Astrocyte of the spinal cord (primary cell): ENCODE measurements around the gene SNX20.
A peak's percentile ranks its signal among the peaks of the same experiment; 100 is the strongest.

Experiments
- DNase-seq: peaks from one replicate; pipeline ENCODE4 v3.0.0; 2011; ENCODE audit warnings: low read depth, low spot score
- H3K4me3 ChIP-seq: 2 replicates; pipeline ENCODE4 v1.5.1; 2011; ENCODE audit warnings: low read depth, mild to moderate bottlenecking, low read length, moderate library complexity
- CTCF ChIP-seq: IDR thresholded peaks from 2 replicates; pipeline ENCODE4 v1.5.1; 2012; ENCODE audit warnings: low read depth, mild to moderate bottlenecking, low read length, inconsistent platforms
- in situ Hi-C: cut with HindIII; loops from 2 replicates; pipeline ENCODE4 v1.10.0; 2017; ENCODE audit warnings: low sequenced_read_pairs

The SNX20 gene

GRCh38 chr16:50669741-50670140 lies 11.4 kb downstream of the SNX20 start:
- TF ChIP-seq CTCF = no peak
- in situ Hi-C loops = no loop called here
- no peak for DNase-seq
- H3K4me3 ChIP-seq = no peak overlapping the region

- no peak for TF ChIP-seq CTCF
- no peak for DNase-seq
- in situ Hi-C loops = no loop called here
- no peak overlapping the region for H3K4me3 ChIP-seq
Observed at GRCh38 chr16:50668368-50669008, 12.6 kb downstream of the SNX20 start.

DNA sequence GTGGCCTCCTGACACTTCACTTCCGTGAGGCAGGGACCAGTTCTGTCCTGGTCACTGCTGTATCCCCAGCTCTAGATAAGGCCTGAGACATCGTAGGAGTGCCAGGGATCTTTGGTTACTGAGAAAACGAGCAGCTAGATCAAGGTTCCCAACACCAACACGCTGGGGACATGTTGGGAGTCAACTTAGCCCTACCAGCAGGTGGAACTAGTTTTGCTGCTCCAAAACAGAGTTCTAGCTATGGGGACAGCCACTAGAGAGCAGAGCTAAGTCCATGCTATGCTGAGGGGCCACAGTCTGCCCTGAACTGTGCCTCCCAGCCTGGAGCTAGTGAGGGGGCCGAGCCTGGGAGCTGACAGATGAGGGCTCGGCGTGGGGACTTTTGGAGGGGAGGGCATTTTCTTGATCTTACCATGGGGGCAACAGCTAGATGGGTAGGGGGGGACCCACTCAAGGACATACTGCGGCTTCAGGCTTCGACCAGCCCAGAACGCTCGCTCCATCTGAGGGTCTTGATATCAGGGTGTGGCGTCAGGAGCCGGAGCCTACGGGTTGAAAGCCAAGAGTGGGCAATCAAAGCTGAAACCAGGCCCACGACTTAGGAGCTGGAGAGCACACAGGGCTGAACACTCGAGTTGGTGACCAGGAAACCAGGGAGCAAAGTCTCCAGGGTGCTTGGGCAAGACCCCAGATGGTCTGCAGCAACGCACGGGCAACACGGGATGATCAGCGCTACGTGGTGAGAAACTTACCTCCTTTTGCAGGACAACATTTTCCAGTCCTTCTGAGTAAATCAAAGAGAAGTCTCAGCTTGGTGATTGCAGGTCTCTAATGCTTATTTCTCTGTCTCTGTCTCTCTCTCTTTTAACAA lies 13.4 kb downstream of the SNX20 start:
- no peak overlapping the region for H3K4me3 ChIP-seq
- in situ Hi-C loops = no loop called here
- TF ChIP-seq CTCF = no peak
- no peak for DNase-seq

GRCh38 chr16:50666658-50667496 lies 14.2 kb downstream of the SNX20 start:
- no peak overlapping the region for H3K4me3 ChIP-seq
- no peak for TF ChIP-seq CTCF
- DNase-seq = no peak
- in situ Hi-C loops = no loop called here

DNA sequence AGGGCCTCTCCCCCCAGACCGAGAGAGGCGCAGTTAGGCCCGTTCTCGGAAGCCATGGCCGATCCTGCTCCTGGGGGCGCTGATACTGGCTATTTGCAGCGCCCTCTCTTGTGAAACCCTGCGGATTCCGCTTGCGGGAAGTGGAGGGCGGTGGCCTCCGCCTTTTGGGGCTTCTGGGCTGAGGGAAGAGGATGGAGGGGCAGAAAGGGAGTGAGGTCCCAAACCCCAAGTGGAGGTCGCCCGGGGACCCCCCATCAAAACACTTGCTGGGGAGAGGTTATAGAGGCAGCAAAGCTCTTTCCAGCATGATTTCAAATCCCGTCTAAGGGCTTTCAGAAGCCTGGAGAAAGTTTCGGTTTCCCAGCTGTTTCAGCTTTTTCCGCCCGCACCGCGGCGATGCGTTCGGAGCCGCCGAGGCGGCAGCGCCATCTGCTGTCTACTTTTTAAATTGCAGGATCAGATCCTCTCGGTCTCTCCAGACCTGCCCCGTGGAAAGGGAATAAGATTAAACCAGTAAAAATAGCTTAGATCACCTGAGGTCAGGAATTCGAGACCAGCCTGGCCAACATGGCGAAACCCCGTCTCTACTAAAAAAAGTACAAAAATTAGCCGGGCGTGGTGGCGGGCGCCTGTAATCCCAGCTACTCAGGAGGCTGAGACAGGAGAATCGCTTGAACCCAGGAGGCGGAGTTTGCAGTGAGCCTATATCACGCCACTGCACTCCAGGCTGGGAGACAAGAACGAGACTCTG lies 15.8 kb downstream of the SNX20 start:
- in situ Hi-C loops = no loop called here
- TF ChIP-seq CTCF = peak; percentile 86
- peak; percentile 75 for DNase-seq
- H3K4me3 ChIP-seq = peak overlapping the region; percentile 50

DNA sequence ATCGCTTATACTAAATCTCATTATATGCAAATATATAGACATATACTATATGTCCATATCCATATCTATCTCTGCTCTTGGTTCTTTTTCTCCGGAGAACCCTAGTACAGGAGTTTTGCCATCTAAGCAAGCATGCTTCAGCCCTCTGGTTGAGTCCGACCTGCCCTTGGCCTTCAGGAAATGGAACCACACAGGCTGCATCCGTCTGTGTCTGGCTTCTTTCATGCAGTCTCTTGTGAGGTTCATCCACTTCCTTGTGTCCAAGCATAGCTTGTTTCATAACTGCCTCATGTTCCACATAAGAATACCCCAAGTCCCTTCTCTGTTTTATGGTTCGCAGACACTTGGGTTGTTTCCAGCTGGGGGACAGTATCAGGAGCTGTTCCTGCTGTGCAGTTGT lies 16.8 kb downstream of the SNX20 start:
- no peak for TF ChIP-seq CTCF
- H3K4me3 ChIP-seq = no peak overlapping the region
- no peak for DNase-seq
- in situ Hi-C loops = no loop called here
